Adipocyte (in vitro differentiated cells): ENCODE data around the gene ITGB2.

ENCODE experiments used
- DNase-seq: peaks from one replicate; pipeline ENCODE4 v3.0.0-alpha.2; 2015; ENCODE audit warnings: low read depth
- H3K27me3 ChIP-seq: replicated peaks from 2 replicates; pipeline ENCODE4 v1.7.0; 2013; ENCODE audit warnings: mild to moderate bottlenecking, low read length, moderate library complexity; ENCODE audit not compliant: control insufficient read depth, insufficient read depth
- H3K36me3 ChIP-seq: 2 replicates; pipeline ENCODE4 v1.7.0; 2013; ENCODE audit warnings: low read length, mild to moderate bottlenecking, moderate library complexity; ENCODE audit not compliant: control insufficient read depth, insufficient read depth, severe bottlenecking
- H3K4me1 ChIP-seq: 2 replicates; pipeline ENCODE4 v1.7.0; 2013; ENCODE audit warnings: mild to moderate bottlenecking, low read length, moderate library complexity; ENCODE audit not compliant: control insufficient read depth, insufficient read depth
- H3K4me3 ChIP-seq: 2 replicates; pipeline ENCODE4 v1.7.0; 2013; ENCODE audit warnings: mild to moderate bottlenecking, low read length, moderate library complexity
- H3K9ac ChIP-seq: 2 replicates; pipeline ENCODE4 v1.7.0; 2013; ENCODE audit warnings: mild to moderate bottlenecking, low read length, moderate library complexity
- H3K9me3 ChIP-seq: 2 replicates; pipeline ENCODE4 v1.7.0; 2013; ENCODE audit warnings: mild to moderate bottlenecking, low read length, moderate library complexity; ENCODE audit not compliant: control insufficient read depth

The ITGB2 gene

DNA sequence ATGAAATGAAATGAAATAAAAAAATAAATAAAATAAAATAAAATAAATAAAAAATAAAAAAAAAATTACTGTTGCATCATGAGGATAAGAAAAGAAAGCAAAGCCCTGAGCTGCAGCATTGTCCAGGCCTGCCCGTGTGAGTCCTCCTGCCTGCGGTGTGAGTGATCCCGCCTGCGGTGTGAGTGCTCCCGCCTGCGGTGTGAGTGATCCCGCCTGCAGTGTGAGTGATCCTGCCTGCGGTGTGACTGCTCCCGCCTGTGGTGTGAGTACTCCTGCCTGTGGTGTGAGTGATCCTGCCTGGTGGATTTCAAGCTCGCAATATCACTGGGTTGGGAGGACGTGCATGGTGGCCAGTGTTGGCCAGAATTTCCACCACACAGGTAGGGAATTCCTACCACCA, 24.8 kb downstream of the ITGB2 start:
- Histone ChIP-seq H3K4me1 (no peaks in the 10 kb centered on the region), H3K4me3 (no peak overlapping the region), H3K36me3 (no peaks in the 10 kb centered on the region), H3K9ac (no peak overlapping the region), H3K27me3 (peaks cover 68% of the 10 kb centered on the region), H3K9me3 (no peaks in the 10 kb centered on the region)
- no peak for DNase-seq

DNA sequence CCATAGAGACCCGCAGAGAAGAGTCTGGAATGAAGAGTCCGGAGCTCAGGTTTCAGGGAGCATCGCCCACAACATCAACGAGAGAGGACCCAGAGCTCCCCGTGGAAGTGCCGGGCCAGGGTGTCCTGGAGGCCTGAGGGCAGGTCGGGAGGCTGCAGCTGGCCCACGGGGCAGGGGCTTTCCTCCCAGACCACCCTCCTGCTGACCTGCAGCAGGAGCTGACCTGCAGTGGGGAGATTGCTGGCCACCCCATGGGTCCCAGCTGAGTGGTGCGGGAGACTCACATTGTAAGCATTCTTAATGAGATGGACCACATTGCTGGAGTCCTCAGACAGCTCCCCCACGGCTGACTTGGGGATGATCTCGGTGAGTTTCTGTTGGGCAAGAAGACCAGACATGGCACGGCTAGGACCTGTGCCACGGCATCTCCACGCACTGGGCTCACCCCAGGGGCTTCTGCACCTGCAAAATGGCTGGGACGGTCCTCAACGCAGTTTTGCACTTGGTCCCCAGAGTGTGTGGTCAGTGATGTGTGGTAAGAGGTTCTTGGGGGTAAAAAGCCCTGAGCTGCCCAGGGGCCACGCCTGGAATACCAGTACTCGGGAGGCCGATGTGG, 25.9 kb downstream of the ITGB2 start:
- peaks cover 68% of the 10 kb centered on the region for H3K27me3 ChIP-seq
- no peak for DNase-seq
- no peak overlapping the region for H3K9ac ChIP-seq
- H3K36me3 ChIP-seq = no peaks in the 10 kb centered on the region
- H3K4me1 ChIP-seq = no peaks in the 10 kb centered on the region
- no peak overlapping the region for H3K4me3 ChIP-seq
- H3K9me3 ChIP-seq = no peaks in the 10 kb centered on the region

DNA sequence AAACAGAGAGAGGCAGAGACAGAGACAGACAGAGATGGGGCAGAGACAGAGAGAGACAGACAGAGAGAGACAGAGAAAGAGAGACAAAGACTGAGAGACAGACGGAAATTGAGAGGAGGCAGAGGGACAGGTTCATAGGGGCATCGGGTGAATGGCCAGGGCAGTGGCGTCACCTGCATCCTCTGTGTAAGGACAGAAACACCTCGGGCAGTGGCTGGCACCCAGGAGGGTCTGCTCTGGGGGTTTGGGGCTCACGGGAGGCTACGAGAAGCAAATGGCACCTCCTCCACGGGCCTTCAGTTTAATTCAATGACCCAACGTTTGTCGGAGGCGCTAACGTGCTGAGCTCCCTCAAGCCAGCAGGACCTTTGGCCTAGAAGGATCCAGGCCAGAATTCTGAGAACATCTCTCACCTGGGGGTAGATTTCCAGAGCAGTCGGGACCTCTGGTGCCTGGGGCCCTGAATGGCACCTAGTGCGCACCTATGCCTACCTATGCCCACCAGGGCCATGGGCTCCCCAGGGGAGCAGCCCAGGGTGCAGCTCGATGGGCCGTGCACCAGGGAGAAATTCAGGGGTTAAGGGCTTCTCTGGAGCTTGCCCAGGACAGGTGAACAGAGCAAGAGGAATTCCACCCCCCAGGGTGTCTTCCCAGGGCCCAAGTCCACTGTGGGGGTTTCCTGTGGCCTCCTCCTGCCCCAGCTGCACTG, 26.6 kb downstream of the ITGB2 start:
- no peak for DNase-seq

DNA sequence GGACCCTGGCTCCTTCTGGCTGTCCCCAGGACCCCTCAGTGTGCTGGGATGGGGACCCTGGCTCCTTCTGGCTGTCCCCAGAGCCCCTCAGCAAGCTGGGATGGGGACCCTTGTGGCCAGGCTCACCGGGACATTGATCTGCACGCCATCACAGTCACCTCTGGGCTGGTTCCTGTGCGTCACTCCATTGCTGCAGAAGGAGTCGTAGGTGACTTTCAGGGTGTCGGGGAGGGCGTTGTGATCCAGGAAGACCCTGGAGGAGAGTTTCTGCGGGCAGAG, 27.5 kb downstream of the ITGB2 start:
- H3K4me3 ChIP-seq = no peak overlapping the region
- peaks cover 62% of the 10 kb centered on the region for H3K27me3 ChIP-seq
- H3K9ac ChIP-seq = no peak overlapping the region
- H3K4me1 ChIP-seq = no peaks in the 10 kb centered on the region
- no peaks in the 10 kb centered on the region for H3K9me3 ChIP-seq
- H3K36me3 ChIP-seq = no peaks in the 10 kb centered on the region
- DNase-seq = no peak

More for the DNA sequence above, 26.6 kb downstream of the ITGB2 start:
- H3K27me3 ChIP-seq = peaks cover 68% of the 10 kb centered on the region
- H3K9me3 ChIP-seq = no peaks in the 10 kb centered on the region
- no peaks in the 10 kb centered on the region for H3K36me3 ChIP-seq
- no peak overlapping the region for H3K9ac ChIP-seq
- H3K4me1 ChIP-seq = no peaks in the 10 kb centered on the region
- H3K4me3 ChIP-seq = no peak overlapping the region

DNA sequence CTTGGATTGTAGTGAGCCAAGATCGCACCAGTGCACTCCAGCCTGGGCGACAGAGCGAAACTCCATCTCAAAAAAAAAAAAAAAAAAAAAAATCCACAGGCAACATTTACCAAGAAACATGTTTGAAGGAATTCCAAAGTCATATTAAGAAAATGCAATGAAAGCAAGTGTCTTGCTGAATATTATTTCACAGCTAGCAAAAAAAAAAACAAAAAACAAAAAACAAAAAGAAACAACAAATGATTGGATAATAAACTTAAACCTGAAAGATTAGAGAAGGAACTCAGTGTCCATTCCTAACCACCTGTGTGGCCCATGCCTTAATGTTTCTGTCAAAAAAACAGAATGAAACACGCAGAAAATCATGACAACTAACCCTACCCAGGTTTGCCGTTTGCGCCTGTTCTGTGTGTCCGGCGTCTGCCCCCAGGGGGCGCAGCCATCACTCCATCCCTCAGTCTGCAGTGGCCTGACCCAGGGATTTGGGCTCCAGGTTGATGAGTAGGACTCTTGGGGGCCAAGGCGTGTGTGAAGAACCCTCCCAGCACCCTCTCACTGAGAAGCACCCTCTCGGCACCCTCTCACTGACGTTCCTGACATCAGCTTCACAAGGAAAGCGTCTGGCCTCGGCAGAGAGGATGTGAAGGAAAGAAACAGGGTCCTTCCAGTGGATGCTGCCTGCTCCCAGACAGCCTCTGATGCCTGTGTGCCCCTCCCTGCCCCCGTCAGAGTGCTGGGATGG, 28.0 kb downstream of the ITGB2 start:
- peak; percentile 74 for DNase-seq
- no peaks in the 10 kb centered on the region for H3K9me3 ChIP-seq
- no peaks in the 10 kb centered on the region for H3K36me3 ChIP-seq
- H3K27me3 ChIP-seq = peaks cover 57% of the 10 kb centered on the region
- H3K4me1 ChIP-seq = no peaks in the 10 kb centered on the region
- no peak overlapping the region for H3K4me3 ChIP-seq
- no peak overlapping the region for H3K9ac ChIP-seq

DNA sequence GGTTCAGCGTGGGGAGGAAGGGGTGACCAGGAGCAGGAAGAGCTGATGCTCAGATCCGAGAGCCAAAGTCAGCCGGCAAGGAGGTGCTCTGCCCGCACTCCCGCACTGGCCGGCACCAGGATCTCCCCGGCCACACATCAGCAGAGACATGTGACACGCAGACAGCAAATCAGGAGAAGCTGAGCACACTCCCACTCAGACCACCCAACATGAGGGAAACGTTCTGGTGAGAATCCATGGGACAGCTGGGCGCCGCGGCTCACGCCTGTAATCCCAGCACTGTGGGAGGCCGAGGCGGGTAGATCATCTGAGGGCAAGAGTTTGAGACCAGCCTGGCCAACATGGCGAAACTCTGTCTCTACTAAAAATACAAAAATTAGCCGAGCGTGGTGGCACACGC, 28.6 kb downstream of the ITGB2 start:
- Histone ChIP-seq H3K9ac (no peak overlapping the region), H3K27me3 (peaks cover 55% of the 10 kb centered on the region), H3K4me3 (no peak overlapping the region), H3K36me3 (no peaks in the 10 kb centered on the region), H3K9me3 (no peaks in the 10 kb centered on the region), H3K4me1 (no peaks in the 10 kb centered on the region)
- DNase-seq = no peak

DNA sequence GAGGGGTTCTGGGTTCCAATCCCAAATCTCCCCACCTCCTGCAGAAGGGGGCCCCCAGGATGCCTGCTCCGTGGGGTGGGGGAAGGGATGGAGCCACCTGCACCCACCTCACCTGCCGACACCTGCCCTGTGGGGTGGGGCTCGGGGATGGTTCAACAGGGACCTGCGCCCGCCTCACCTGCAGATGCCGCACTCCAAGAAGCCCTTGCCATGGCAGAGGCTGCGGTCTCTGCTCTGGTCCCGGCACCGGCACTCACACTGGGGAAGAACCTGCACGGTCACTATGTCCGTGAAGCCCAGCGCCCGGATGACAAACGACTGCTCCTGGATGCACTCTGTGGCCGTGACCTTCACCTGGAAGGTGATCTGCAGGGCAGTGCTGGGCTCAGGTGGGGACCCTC, 29.1 kb downstream of the ITGB2 start:
- peaks cover 56% of the 10 kb centered on the region for H3K27me3 ChIP-seq
- H3K9ac ChIP-seq = no peak overlapping the region
- no peaks in the 10 kb centered on the region for H3K4me1 ChIP-seq
- H3K4me3 ChIP-seq = no peak overlapping the region
- H3K36me3 ChIP-seq = no peaks in the 10 kb centered on the region
- H3K9me3 ChIP-seq = no peaks in the 10 kb centered on the region
- no peak for DNase-seq

DNA sequence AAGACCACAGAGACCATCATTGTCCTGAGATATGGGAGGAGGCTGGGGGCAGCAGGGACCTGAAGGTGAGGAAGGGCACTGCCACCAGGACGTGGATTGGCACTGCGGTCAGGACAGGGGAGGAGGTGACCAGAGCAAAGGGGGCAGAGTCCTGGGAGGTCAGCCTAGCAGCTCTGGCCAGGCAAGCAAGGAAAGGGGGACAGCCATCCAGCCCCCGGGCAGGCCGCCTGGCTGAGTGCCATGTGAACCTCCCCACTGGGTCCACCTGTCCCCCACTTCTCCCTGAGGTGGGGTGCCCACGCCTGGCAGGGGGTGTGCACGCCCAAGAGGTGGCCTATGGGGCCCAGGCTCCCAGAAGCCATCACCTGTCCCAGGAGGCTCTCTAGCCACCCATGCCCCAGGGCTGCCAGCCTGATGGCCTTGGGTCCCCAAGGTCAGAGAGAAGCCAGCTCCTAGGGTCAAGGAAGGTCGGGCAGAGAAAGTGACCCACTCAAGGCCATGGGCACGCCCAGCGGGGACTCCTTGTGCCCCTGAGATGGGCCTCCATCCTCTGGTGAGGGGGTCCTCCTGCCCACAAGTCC, 29.6 kb downstream of the ITGB2 start:
- Histone ChIP-seq H3K4me3 (no peak overlapping the region), H3K9ac (no peak overlapping the region), H3K27me3 (peaks cover 62% of the 10 kb centered on the region), H3K4me1 (no peaks in the 10 kb centered on the region), H3K9me3 (no peaks in the 10 kb centered on the region), H3K36me3 (no peaks in the 10 kb centered on the region)
- no peak for DNase-seq

DNA sequence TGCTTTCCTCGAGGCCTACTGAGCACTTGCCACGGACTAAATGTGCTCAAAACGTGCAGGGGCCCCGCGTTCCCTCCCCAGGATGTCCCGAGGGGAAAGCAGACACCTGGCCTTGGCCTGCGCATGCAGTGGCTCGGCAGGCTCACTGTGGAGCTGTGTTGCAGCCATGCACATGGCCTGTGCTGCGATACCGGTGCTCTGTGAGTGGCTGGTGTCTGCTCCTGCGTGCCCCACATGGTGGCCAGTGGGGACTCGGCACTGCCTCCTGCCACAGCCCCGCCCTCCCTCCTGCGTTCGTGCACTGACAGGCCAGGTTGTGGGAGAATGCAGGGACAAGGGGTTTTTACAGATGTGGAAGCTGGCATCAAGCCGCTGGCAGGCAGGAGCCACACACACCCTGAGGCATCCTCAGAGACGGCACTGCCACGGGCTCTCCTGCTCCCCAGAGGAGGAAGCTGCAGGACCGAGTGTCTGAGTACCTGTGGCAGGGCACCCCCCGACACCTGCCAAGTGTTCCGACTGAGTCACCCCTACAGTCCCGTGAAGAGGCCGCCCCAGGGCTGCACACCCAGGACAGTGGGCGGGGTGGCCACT, 30.3 kb downstream of the ITGB2 start:
- H3K9ac ChIP-seq = no peak overlapping the region
- DNase-seq = no peak
- no peaks in the 10 kb centered on the region for H3K9me3 ChIP-seq
- H3K27me3 ChIP-seq = peaks cover 67% of the 10 kb centered on the region
- no peaks in the 10 kb centered on the region for H3K36me3 ChIP-seq
- no peaks in the 10 kb centered on the region for H3K4me1 ChIP-seq
- H3K4me3 ChIP-seq = no peak overlapping the region

DNA sequence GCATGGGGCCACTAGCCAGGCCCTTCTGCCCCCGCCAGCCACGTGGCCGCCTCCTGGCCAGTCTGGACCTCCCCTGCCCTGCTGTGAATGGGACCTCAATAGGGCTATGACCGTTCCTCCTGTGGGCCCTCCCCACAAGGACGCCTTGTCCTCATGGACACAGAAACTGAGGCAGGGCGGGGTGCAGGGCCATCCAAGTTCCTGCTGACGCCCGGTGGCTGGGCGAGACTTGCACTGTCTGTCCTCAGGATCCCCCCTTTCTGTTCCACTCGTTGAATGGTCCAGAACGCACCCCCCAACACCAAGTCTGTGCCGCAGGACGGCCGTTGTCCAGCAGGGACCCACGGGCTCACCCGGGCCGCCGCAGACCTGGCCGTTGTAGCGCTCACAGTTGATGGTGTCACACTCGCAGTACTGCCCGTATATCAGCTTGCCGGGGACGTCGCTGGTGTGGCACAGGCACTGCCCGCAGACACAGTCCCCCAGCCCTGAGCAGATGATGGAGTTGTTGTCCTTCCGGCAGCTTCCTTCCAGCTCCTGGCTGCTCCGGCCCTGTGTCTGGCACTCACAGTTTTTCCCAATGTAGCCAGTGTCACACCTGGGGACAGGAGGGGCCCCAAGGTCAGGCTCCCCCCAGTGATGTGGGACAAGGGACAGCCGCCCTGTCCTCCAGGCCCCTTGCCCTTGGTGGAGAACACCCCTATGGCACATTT, 30.9 kb downstream of the ITGB2 start:
- no peaks in the 10 kb centered on the region for H3K9me3 ChIP-seq
- H3K27me3 ChIP-seq = peaks cover 65% of the 10 kb centered on the region
- DNase-seq = no peak
- H3K9ac ChIP-seq = no peak overlapping the region
- H3K4me1 ChIP-seq = no peaks in the 10 kb centered on the region
- no peak overlapping the region for H3K4me3 ChIP-seq
- H3K36me3 ChIP-seq = no peaks in the 10 kb centered on the region
